ENCODE data around the gene TDRD9. TPM values are rescaled to one million over a fixed set of nuclear protein-coding genes. Genes with fewer than 3 reads are reported as not detected.

Gene TDRD9
- total RNA-seq, 1 experiment from 2014 or later, result not detected

DNA sequence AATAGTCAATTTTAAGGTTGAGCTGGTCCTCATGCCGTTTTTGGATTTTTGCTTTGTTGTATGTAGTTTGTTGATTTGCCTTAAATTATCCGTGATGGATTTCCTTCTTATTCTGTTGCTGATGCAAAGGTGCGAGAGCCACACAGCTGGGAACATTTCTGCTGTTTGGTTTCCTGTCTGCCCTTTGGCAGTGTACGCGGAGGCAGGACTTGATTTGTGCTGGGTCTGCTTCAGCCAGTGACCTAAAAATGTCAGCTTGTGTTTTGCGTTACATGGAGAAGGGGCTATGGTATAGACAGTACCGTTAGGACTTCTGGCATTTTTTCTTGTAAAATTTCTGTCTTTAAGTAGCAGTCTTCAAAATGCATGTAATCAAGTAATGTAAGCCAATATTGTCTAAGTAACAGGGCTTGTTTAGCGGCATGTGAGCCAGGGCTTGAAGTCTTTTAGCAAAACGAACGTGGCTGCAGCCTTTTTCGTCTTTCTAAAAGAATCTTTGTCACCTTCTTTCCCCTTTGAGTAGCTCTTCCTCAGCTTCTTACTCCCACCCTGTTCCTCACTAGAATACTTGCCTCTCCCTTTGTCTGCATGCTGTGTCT, 32.3 kb downstream of the TDRD9 start:
- no peaks in the 10 kb centered on the region for H3K4me1 ChIP-seq (ENCODE audit: insufficient read depth, low read length, poor library complexity, severe bottlenecking)
- intact Hi-C loops (cut with micrococcal nuclease; ENCODE audit: unreplicated experiment), result no loop called here
- ChIA-PET CTCF (no interaction called here), POLR2A (ENCODE audit: low non-redundant PET) (interaction anchor here (0.6 kb wide), 1 partner anchor 513 kb away, joined by 4 read pairs; no protein-coding TSS in a partner anchor)
- no peak overlapping the region for H3K4me3 ChIP-seq (ENCODE audit: low read depth, low read length, poor library complexity, severe bottlenecking)
- TF ChIP-seq, protein P1, sequence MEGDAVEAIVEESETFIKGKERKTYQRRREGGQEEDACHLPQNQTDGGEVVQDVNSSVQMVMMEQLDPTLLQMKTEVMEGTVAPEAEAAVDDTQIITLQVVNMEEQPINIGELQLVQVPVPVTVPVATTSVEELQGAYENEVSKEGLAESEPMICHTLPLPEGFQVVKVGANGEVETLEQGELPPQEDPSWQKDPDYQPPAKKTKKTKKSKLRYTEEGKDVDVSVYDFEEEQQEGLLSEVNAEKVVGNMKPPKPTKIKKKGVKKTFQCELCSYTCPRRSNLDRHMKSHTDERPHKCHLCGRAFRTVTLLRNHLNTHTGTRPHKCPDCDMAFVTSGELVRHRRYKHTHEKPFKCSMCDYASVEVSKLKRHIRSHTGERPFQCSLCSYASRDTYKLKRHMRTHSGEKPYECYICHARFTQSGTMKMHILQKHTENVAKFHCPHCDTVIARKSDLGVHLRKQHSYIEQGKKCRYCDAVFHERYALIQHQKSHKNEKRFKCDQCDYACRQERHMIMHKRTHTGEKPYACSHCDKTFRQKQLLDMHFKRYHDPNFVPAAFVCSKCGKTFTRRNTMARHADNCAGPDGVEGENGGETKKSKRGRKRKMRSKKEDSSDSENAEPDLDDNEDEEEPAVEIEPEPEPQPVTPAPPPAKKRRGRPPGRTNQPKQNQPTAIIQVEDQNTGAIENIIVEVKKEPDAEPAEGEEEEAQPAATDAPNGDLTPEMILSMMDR (conservative IDR thresholded peaks at IDR 0.05; ENCODE audit: low read depth, low read length), result no peak
- TF ChIP-seq EZH2 (IDR thresholded peaks at IDR 0.05; ENCODE audit: borderline replicate concordance, low read depth, low read length, poor library complexity, severe bottlenecking), result no peak
- H3K9me3 ChIP-seq (ENCODE audit: low read depth, low read length, poor library complexity, severe bottlenecking), result no peaks in the 10 kb centered on the region
- H3K27me3 ChIP-seq (replicated peaks; ENCODE audit: insufficient read depth, low read depth, low read length, poor library complexity), result peaks cover 10% of the 10 kb centered on the region
- no peak overlapping the region for H3K27ac ChIP-seq (ENCODE audit: low read depth, low read length, poor library complexity, severe bottlenecking)
- H3K36me3 ChIP-seq (ENCODE audit: insufficient read depth, low read length, poor library complexity, severe bottlenecking), result no peaks in the 10 kb centered on the region
- BruUV-seq (replicated peaks), result no TSS peak
- DNase-seq (ENCODE audit: low spot score), result no peak

DNA sequence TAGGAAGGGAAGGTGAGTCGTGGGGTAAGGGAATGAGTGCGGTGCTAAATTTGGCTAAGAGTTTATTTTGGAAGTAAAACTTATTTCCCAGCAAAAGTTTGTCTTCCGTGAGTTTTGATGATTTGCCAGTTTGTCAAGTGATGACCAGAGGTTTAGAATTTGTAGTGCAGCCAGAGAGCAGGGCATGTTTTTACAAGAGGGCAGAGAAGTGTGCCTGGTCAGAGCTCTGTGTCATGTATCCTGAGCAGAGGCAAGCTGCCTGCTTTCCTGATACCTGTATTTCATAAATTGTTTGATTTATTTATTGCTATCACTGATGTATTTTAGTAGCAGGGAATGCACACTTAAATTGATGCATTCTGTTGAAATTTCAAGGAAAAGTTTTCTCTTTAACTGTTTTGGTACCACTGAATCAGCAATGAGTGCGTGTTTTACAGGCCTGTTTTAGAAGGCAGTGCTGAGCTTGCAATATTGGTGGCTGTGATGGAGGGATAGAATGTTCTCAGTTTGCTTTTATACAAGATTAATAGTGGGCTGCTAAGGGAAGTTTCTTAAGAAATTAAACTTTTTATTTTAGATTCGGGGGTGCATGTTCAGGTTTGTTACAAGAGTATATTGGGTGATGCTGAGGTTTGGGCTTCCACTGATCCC, 33.8 kb downstream of the TDRD9 start:
- no peak for TF ChIP-seq EZH2 (IDR thresholded peaks at IDR 0.05; ENCODE audit: borderline replicate concordance, low read depth, low read length, poor library complexity, severe bottlenecking)
- TF ChIP-seq, protein P1 (conservative IDR thresholded peaks at IDR 0.05; ENCODE audit: low read depth, low read length), result no peak
- BruUV-seq (replicated peaks), result no TSS peak

GRCh38 chr14:103966631-103967030, 38.4 kb downstream of the TDRD9 start:
- CTCF ChIA-PET, result no interaction called here

More for the DNA sequence above, 33.8 kb downstream of the TDRD9 start:
- H3K36me3 ChIP-seq (ENCODE audit: insufficient read depth, low read length, poor library complexity, severe bottlenecking), result no peaks in the 10 kb centered on the region
- H3K4me3 ChIP-seq (ENCODE audit: low read depth, low read length, poor library complexity, severe bottlenecking), result no peak overlapping the region
- no peaks in the 10 kb centered on the region for H3K9me3 ChIP-seq (ENCODE audit: low read depth, low read length, poor library complexity, severe bottlenecking)
- peaks cover 10% of the 10 kb centered on the region for H3K27me3 ChIP-seq (replicated peaks; ENCODE audit: insufficient read depth, low read depth, low read length, poor library complexity)
- DNase-seq (ENCODE audit: low spot score), result no peak
- no peaks in the 10 kb centered on the region for H3K4me1 ChIP-seq (ENCODE audit: insufficient read depth, low read length, poor library complexity, severe bottlenecking)
- CTCF ChIA-PET, result no interaction called here
- intact Hi-C loops (cut with micrococcal nuclease; ENCODE audit: unreplicated experiment), result no loop called here
- POLR2A ChIA-PET (ENCODE audit: low non-redundant PET), result no interaction called here
- no peak overlapping the region for H3K27ac ChIP-seq (ENCODE audit: low read depth, low read length, poor library complexity, severe bottlenecking)

More at GRCh38 chr14:103966631-103967030, 38.4 kb downstream of the TDRD9 start:
- no peak for DNase-seq (ENCODE audit: low spot score)
- POLR2A ChIA-PET (ENCODE audit: low non-redundant PET), result no interaction called here
- Histone ChIP-seq H3K4me3 (ENCODE audit: low read depth, low read length, poor library complexity, severe bottlenecking) (no peak overlapping the region), H3K27me3 (replicated peaks; ENCODE audit: insufficient read depth, low read depth, low read length, poor library complexity) (peaks cover 10% of the 10 kb centered on the region), H3K4me1 (ENCODE audit: insufficient read depth, low read length, poor library complexity, severe bottlenecking) (no peaks in the 10 kb centered on the region), H3K27ac (ENCODE audit: low read depth, low read length, poor library complexity, severe bottlenecking) (no peak overlapping the region), H3K36me3 (ENCODE audit: insufficient read depth, low read length, poor library complexity, severe bottlenecking) (no peaks in the 10 kb centered on the region), H3K9me3 (ENCODE audit: low read depth, low read length, poor library complexity, severe bottlenecking) (no peaks in the 10 kb centered on the region)
- TF ChIP-seq EZH2 (IDR thresholded peaks at IDR 0.05; ENCODE audit: borderline replicate concordance, low read depth, low read length, poor library complexity, severe bottlenecking), result no peak
- TF ChIP-seq, protein P1 (conservative IDR thresholded peaks at IDR 0.05; ENCODE audit: low read depth, low read length), result no peak
- no TSS peak for BruUV-seq (replicated peaks)
- intact Hi-C loops (cut with micrococcal nuclease; ENCODE audit: unreplicated experiment), result no loop called here
